ENCODE data around the gene PLD5. TPM values are rescaled to one million over a fixed set of nuclear protein-coding genes. Genes with fewer than 3 reads are reported as not detected.

PLD5 gene
- polyA plus RNA-seq, 1 donor, result 1.4 TPM

DNA sequence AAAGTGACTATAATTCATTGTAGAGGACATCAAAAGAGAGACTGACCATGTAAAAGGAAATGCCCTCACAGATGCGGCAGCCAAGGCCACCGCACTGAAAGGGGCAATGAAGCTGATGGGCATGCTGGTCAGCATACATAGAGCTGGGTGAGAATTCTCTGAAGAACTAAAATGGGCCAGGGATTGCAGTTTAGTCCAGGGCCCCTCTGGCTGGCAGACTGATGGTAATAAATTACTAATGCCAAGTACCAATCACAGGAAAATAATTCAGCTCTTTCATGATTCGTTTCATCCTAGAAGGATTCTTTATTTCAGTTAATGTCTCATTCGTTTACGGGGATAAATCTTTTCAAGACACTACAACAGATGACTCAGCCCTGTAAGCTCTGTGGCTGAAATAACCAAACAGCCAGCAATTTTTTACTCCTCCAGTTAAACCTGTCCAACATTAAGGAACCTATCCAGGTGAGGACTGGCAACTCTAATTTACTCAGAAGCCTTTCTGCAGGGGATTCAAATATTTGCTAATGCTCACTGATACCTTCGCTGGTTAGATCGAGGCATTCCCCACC, 468.7 kb downstream of the PLD5 start:
- no peak for DNase-seq

DNA sequence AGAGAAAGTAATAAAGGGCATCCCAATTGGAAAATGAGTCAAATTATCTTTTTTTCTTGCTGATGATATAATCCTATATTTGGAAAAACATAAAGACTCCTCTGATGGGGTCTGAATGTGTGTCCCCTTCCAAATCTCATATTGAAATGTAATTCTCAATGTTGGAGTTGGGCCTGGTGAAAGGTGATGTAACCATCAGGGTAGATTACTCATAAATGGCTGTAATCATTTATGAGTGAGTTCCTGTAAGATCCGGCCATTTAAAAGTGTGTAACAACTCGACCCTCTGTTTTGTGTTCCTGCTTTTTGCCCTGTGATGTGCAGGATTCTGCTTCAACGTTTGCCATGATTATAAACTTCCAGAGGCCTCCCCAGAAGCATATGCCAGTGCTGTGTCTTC, 481.3 kb downstream of the PLD5 start:
- no peak for DNase-seq

DNA sequence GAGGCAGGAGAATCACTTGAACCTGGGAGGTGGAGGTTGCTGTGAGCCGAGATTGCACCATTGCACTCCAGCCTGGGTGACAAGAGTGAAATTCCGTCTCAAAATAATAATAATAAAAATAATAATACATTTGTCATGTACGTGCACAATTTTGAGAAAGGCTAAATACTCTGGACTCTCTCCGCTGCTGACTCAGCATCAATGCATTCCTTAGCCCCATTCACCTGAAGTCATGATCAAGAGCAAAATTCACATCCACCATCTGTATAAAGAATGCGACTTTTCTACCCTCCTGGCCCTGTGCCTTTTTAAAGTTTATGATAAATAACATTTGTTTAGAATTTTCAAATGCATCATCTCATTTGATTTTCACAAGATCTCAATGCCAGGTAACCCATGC, 490.1 kb downstream of the PLD5 start:
- no peak for DNase-seq

DNA sequence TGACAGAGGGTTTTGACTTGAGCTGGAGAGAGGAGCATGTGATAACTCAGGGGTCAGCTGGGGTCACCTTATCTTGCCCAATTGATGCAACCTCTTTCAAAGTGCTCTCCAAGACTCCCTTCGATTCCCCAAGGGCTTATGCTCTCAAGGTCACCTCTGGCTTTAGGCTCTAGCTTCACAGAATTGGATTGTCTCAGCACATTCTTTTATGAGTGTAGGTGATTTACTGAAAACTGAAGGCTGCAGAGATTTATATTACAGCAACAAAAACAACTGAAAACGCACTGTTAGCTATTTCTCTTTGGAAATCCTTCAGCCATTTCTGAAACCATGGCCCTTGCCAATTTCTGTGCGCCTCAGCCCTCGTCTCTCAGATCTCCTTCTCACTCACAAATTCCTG, 491.1 kb downstream of the PLD5 start:
- DNase-seq, result no peak

Measured in hindlimb muscle (tissue), 1 donor.